ENCODE measurements around the gene APBB2. TPM values are rescaled to one million over a fixed set of nuclear protein-coding genes. Genes with fewer than 3 reads are reported as not detected.

Gene APBB2
- total and polyA plus RNA-seq, 2 donors (not counting 1 experiment from before 2014, with no cell fraction given) = 4.4 to 15.8 TPM

DNA sequence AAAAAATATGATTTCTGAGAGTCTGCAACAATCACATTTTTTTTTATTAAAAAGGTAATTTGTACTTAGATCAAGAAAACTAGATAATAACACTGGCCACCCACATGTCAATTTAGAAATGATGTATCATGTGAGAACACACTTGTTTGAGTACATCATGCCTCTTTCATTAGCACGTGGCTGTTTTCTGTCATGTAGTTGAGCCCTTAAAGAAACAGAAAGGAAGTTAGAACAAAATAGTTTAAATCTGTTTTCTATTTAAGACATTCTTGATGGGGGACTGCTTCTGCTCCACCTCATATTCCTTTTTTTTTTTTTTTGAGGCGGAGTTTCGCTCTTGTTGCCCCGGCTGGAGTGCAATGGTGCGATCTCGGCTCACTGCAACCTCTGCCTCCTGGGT is 257.1 kb downstream of the APBB2 start:
- H3K9me3 Mint-ChIP-seq (ENCODE audit: insufficient read depth) = no peaks in the 10 kb centered on the region

DNA sequence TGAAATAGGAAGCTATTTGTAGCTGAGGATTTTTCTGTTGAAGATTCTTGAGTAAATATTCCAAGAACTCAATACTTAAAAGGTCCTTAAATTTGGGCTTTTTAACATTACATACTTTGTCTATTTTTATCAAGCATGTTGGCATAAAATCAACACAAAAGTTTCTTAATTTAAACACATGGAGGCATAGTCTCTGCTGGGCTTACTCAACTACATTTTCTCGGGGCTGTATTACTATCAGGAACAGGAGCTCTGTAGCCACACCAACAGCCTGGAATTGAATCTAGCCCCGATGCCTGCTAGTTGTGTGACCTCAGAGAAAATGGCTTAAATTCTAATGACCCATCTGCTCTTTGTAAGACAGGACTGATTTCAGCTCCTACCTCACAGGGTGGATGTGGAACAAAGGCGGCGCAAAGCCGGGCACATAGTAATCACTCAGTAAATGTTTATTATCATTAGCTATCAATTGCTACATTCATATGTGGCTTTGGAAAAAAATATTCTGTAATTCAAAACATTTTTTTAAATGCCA is 257.6 kb downstream of the APBB2 start:
- Histone ChIP-seq H3K27me3 (replicated peaks in 1 of 4; ENCODE audit: control extremely low read depth in 1 of 4, control insufficient read depth in 3 of 4, insufficient read depth in 4 of 4, low read length in 3 of 4) (no peaks in the 10 kb centered on the region), H3K9me3 (ENCODE audit: control extremely low read depth in 1 of 3, control insufficient read depth in 2 of 3, insufficient read depth in 1 of 3, low read length in 2 of 3) (peaks cover 0 to 4% (median 0%) of the 10 kb centered on the region in 3 donors), H3K4me2 (replicated peaks; ENCODE audit: low read depth, low read length, poor library complexity, severe bottlenecking) (no peak overlapping the region), H3K9ac (ENCODE audit: low read length) (no peak overlapping the region), H3K27ac (ENCODE audit: low read length in 2 of 2) (no peak overlapping the region), H3K4me3 (ENCODE audit: control extremely low read depth in 1 of 5, extremely low read depth in 1 of 5, insufficient read depth in 1 of 5, low read depth in 2 of 5, low read length in 4 of 5) (no peak overlapping the region), H3K36me3 (replicated peaks in 1 of 2; ENCODE audit: control extremely low read depth in 1 of 2, control insufficient read depth in 1 of 2, extremely low read depth in 1 of 2, insufficient read depth in 2 of 2, low read length in 1 of 2) (no peaks in the 10 kb centered on the region), H2AFZ (ENCODE audit: insufficient read depth, low read depth, low read length, poor library complexity, severe bottlenecking) (no peak overlapping the region), H4K20me1 (ENCODE audit: control insufficient read depth, insufficient read depth, low read length, poor library complexity, severe bottlenecking) (no peaks in the 10 kb centered on the region), H3K4me1 (ENCODE audit: control insufficient read depth in 2 of 2, insufficient read depth in 2 of 2, low read length in 2 of 2) (no peaks in the 10 kb centered on the region), H3K79me2 (ENCODE audit: control insufficient read depth, insufficient read depth, low read length) (no peaks in the 10 kb centered on the region)
- Mint-ChIP-seq H3K27ac (no peak overlapping the region), H3K27me3 (no peaks in the 10 kb centered on the region), H3K9me3 (ENCODE audit: insufficient read depth) (no peaks in the 10 kb centered on the region), H3K4me3 (no peak overlapping the region), H3K4me1 (no peaks in the 10 kb centered on the region)
- 100% methylated on average over 2 of the region's 5 CpGs for WGBS (ENCODE audit: insufficient coverage)
- CTCF ChIA-PET = no interaction called here
- POLR2A ChIA-PET = no interaction called here
- no peak for TF ChIP-seq EZH2 (IDR thresholded peaks at IDR 0.05; ENCODE audit: borderline replicate concordance, insufficient read depth, low read depth, low read length, poor library complexity, severe bottlenecking)
- TF ChIP-seq, protein P1, sequence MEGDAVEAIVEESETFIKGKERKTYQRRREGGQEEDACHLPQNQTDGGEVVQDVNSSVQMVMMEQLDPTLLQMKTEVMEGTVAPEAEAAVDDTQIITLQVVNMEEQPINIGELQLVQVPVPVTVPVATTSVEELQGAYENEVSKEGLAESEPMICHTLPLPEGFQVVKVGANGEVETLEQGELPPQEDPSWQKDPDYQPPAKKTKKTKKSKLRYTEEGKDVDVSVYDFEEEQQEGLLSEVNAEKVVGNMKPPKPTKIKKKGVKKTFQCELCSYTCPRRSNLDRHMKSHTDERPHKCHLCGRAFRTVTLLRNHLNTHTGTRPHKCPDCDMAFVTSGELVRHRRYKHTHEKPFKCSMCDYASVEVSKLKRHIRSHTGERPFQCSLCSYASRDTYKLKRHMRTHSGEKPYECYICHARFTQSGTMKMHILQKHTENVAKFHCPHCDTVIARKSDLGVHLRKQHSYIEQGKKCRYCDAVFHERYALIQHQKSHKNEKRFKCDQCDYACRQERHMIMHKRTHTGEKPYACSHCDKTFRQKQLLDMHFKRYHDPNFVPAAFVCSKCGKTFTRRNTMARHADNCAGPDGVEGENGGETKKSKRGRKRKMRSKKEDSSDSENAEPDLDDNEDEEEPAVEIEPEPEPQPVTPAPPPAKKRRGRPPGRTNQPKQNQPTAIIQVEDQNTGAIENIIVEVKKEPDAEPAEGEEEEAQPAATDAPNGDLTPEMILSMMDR (IDR thresholded peaks at IDR 0.05) = no peak
- no peak for ATAC-seq (ENCODE audit: low read depth)
- DNase-seq = no peak
- intact Hi-C loops (cut with micrococcal nuclease) = no loop called here

More for the DNA sequence above, 257.1 kb downstream of the APBB2 start:
- Histone ChIP-seq H3K9ac (ENCODE audit: low read length) (no peak overlapping the region), H3K36me3 (replicated peaks in 1 of 2; ENCODE audit: control extremely low read depth in 1 of 2, control insufficient read depth in 1 of 2, extremely low read depth in 1 of 2, insufficient read depth in 2 of 2, low read length in 1 of 2) (no peaks in the 10 kb centered on the region), H3K27me3 (replicated peaks in 1 of 4; ENCODE audit: control extremely low read depth in 1 of 4, control insufficient read depth in 3 of 4, insufficient read depth in 4 of 4, low read length in 3 of 4) (no peaks in the 10 kb centered on the region), H3K4me1 (ENCODE audit: control insufficient read depth in 2 of 2, insufficient read depth in 2 of 2, low read length in 2 of 2) (no peaks in the 10 kb centered on the region), H4K20me1 (ENCODE audit: control insufficient read depth, insufficient read depth, low read length, poor library complexity, severe bottlenecking) (no peaks in the 10 kb centered on the region), H3K79me2 (ENCODE audit: control insufficient read depth, insufficient read depth, low read length) (no peaks in the 10 kb centered on the region), H3K4me2 (replicated peaks; ENCODE audit: low read depth, low read length, poor library complexity, severe bottlenecking) (no peak overlapping the region), H3K4me3 (ENCODE audit: control extremely low read depth in 1 of 5, extremely low read depth in 1 of 5, insufficient read depth in 1 of 5, low read depth in 2 of 5, low read length in 4 of 5) (no peak overlapping the region), H3K27ac (ENCODE audit: low read length in 2 of 2) (no peak overlapping the region), H3K9me3 (ENCODE audit: control extremely low read depth in 1 of 3, control insufficient read depth in 2 of 3, insufficient read depth in 1 of 3, low read length in 2 of 3) (peaks cover 0 to 4% (median 0%) of the 10 kb centered on the region in 3 donors), H2AFZ (ENCODE audit: insufficient read depth, low read depth, low read length, poor library complexity, severe bottlenecking) (no peak overlapping the region)
- 90% methylated on average over 3 of the region's 6 CpGs for WGBS (ENCODE audit: insufficient coverage)
- CTCF ChIA-PET = no interaction called here
- no peak for TF ChIP-seq EZH2 (IDR thresholded peaks at IDR 0.05; ENCODE audit: borderline replicate concordance, insufficient read depth, low read depth, low read length, poor library complexity, severe bottlenecking)
- TF ChIP-seq, protein P1 (IDR thresholded peaks at IDR 0.05) = no peak
- intact Hi-C loops (cut with micrococcal nuclease) = no loop called here
- H3K4me1 Mint-ChIP-seq = no peaks in the 10 kb centered on the region
- H3K27me3 Mint-ChIP-seq = no peaks in the 10 kb centered on the region
- DNase-seq (no peak), ATAC-seq (ENCODE audit: low read depth) (no peak)
- POLR2A ChIA-PET = no interaction called here
- no peak overlapping the region for H3K27ac Mint-ChIP-seq
- H3K4me3 Mint-ChIP-seq = no peak overlapping the region
